ENCODE measurements around the gene INPP5D. TPM values are rescaled to one million over a fixed set of nuclear protein-coding genes. Genes with fewer than 3 reads are reported as not detected.

INPP5D gene
- total and polyA plus RNA-seq, 4 donors, result 2.9 to 18.8 (median 6.6) TPM

- no peak for TF ChIP-seq FOXA1 (IDR thresholded peaks at IDR 0.05)
These were observed 55.0 kb downstream of the INPP5D start (continued) for GRCh38 chr2:233115121-233115520.

GRCh38 chr2:233115741-233116140, 55.6 kb downstream of the INPP5D start:
- 66% methylated on average over 2 of the region's 2 CpGs for whole genome bisulfite sequencing
- no peaks in the 10 kb centered on the region for H3K4me1 ChIP-seq (ENCODE audit: control insufficient read depth in 4 of 4, insufficient read depth in 4 of 4, low read length in 3 of 4)
- no peaks in the 10 kb centered on the region for H3K9me3 ChIP-seq (ENCODE audit: control insufficient read depth in 4 of 4, low read length in 3 of 4)
- H3K9ac ChIP-seq (ENCODE audit: low read depth in 1 of 2, low read length in 2 of 2), result no peak overlapping the region
- no peak for DNase-seq (ENCODE audit: low spot score)
- no peak overlapping the region for H3K27ac ChIP-seq (ENCODE audit: low read depth in 1 of 2, low read length in 2 of 2)
- TF ChIP-seq NR2F2 (IDR thresholded peaks at IDR 0.05) (no peak), HNF4G (IDR thresholded peaks at IDR 0.05) (no peak), FOXA1 (IDR thresholded peaks at IDR 0.05) (no peak), RXRA (IDR thresholded peaks at IDR 0.05) (no peak), ATF3 (IDR thresholded peaks at IDR 0.05) (no peak), MAX (IDR thresholded peaks at IDR 0.05) (no peak), JUND (IDR thresholded peaks at IDR 0.05) (no peak), YY1 (IDR thresholded peaks at IDR 0.05) (no peak), FOXA2 (IDR thresholded peaks at IDR 0.05) (no peak), SP1 (IDR thresholded peaks at IDR 0.05) (no peak), TAF1 (conservative IDR thresholded peaks at IDR 0.05) (no peak), ZBTB33 (IDR thresholded peaks at IDR 0.05) (no peak), GABPA (IDR thresholded peaks at IDR 0.05 in 1 of 2, conservative IDR thresholded peaks at IDR 0.05 in 1 of 2) (no peak), REST (IDR thresholded peaks at IDR 0.05) (no peak), HNF4A (conservative IDR thresholded peaks at IDR 0.05) (no peak), RAD21 (IDR thresholded peaks at IDR 0.05) (no peak)
- TF ChIP-seq, protein P1, sequence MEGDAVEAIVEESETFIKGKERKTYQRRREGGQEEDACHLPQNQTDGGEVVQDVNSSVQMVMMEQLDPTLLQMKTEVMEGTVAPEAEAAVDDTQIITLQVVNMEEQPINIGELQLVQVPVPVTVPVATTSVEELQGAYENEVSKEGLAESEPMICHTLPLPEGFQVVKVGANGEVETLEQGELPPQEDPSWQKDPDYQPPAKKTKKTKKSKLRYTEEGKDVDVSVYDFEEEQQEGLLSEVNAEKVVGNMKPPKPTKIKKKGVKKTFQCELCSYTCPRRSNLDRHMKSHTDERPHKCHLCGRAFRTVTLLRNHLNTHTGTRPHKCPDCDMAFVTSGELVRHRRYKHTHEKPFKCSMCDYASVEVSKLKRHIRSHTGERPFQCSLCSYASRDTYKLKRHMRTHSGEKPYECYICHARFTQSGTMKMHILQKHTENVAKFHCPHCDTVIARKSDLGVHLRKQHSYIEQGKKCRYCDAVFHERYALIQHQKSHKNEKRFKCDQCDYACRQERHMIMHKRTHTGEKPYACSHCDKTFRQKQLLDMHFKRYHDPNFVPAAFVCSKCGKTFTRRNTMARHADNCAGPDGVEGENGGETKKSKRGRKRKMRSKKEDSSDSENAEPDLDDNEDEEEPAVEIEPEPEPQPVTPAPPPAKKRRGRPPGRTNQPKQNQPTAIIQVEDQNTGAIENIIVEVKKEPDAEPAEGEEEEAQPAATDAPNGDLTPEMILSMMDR (IDR thresholded peaks at IDR 0.05; ENCODE audit: low read depth, low read length, missing input control), result no peak
- H3K27me3 ChIP-seq (ENCODE audit: control insufficient read depth in 4 of 4, insufficient read depth in 4 of 4, low read length in 3 of 4), result no peaks in the 10 kb centered on the region
- H3K36me3 ChIP-seq (ENCODE audit: control insufficient read depth in 4 of 4, insufficient read depth in 3 of 4, low read depth in 1 of 4, low read length in 3 of 4), result peaks cover 0 to 2% (median 0%) of the 10 kb centered on the region in 4 donors
- H3K4me3 ChIP-seq (ENCODE audit: low read depth in 1 of 3, low read length in 3 of 3), result no peak overlapping the region

All from liver (tissue), 9 donors.